ENCODE data around the gene GTF3C2. TPM values are rescaled to one million over a fixed set of nuclear protein-coding genes. Genes with fewer than 3 reads are reported as not detected.

GTF3C2 gene
- total RNA-seq, 3 donors from 2014 or later: 32.6 to 63.5 (median 55.7) TPM

DNA sequence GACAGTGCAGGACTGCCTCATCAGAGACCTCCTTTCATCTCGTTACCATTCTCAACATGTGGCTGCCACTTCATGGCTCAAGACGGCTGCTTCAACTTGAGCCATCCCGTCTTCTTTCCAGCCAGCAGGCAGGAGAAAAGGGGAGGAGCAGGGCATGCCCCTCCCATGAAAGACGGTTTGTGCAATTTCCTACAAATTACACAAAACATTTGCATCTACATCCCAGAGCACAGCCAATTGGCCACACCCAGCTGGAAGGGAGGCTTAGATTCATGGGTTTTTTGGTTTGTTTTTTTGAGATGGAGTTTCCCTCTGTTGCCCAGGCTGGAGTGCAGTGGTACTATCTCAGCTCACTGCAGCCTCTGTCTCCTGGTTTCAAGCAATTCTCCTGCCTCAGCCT lies 60.1 kb downstream of the GTF3C2 start:
- intact Hi-C loops (cut with DNase I; ENCODE audit: low total_unique reads): no loop called here
- TF ChIP-seq POLR2A (IDR thresholded peaks at IDR 0.05) (no peak), POLR2AphosphoS5 (IDR thresholded peaks at IDR 0.05) (no peak)
- TF ChIP-seq, protein P1, sequence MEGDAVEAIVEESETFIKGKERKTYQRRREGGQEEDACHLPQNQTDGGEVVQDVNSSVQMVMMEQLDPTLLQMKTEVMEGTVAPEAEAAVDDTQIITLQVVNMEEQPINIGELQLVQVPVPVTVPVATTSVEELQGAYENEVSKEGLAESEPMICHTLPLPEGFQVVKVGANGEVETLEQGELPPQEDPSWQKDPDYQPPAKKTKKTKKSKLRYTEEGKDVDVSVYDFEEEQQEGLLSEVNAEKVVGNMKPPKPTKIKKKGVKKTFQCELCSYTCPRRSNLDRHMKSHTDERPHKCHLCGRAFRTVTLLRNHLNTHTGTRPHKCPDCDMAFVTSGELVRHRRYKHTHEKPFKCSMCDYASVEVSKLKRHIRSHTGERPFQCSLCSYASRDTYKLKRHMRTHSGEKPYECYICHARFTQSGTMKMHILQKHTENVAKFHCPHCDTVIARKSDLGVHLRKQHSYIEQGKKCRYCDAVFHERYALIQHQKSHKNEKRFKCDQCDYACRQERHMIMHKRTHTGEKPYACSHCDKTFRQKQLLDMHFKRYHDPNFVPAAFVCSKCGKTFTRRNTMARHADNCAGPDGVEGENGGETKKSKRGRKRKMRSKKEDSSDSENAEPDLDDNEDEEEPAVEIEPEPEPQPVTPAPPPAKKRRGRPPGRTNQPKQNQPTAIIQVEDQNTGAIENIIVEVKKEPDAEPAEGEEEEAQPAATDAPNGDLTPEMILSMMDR (IDR thresholded peaks at IDR 0.05): no peak
- DNase-seq (ENCODE audit: low spot score in 2 of 2): no peak
- Histone ChIP-seq H3K9me3 (no peaks in the 10 kb centered on the region), H3K4me3 (no peak overlapping the region), H3K27ac (no peak overlapping the region), H3K27me3 (no peaks in the 10 kb centered on the region), H3K4me1 (no peaks in the 10 kb centered on the region), H3K36me3 (no peaks in the 10 kb centered on the region)

- no peaks in the 10 kb centered on the region for H3K4me1 ChIP-seq
- no peaks in the 10 kb centered on the region for H3K9me3 ChIP-seq
- H3K4me3 ChIP-seq: no peak overlapping the region
- no peak for DNase-seq (ENCODE audit: low spot score in 2 of 2)
- intact Hi-C loops (cut with DNase I; ENCODE audit: low total_unique reads): no loop called here
- H3K36me3 ChIP-seq: no peaks in the 10 kb centered on the region
- H3K27me3 ChIP-seq: no peaks in the 10 kb centered on the region
- no peak overlapping the region for H3K27ac ChIP-seq
- TF ChIP-seq POLR2A (IDR thresholded peaks at IDR 0.05): no peak
- TF ChIP-seq, protein P1 (IDR thresholded peaks at IDR 0.05): no peak
- TF ChIP-seq POLR2AphosphoS5 (IDR thresholded peaks at IDR 0.05): no peak
Observed at GRCh38 chr2:27294928-27295327, 61.6 kb downstream of the GTF3C2 start.

- H3K9me3 ChIP-seq: no peaks in the 10 kb centered on the region
- H3K27ac ChIP-seq: no peak overlapping the region
- intact Hi-C loops (cut with DNase I; ENCODE audit: low total_unique reads): no loop called here
- TF ChIP-seq, protein P1 (IDR thresholded peaks at IDR 0.05): no peak
- TF ChIP-seq POLR2AphosphoS5 (IDR thresholded peaks at IDR 0.05) (no peak), POLR2A (IDR thresholded peaks at IDR 0.05) (no peak)
- H3K36me3 ChIP-seq: no peaks in the 10 kb centered on the region
- no peaks in the 10 kb centered on the region for H3K27me3 ChIP-seq
- H3K4me1 ChIP-seq: no peaks in the 10 kb centered on the region
- no peak overlapping the region for H3K4me3 ChIP-seq
- no peak for DNase-seq (ENCODE audit: low spot score in 2 of 2)
Observed at GRCh38 chr2:27291865-27292264, 64.7 kb downstream of the GTF3C2 start.

DNA sequence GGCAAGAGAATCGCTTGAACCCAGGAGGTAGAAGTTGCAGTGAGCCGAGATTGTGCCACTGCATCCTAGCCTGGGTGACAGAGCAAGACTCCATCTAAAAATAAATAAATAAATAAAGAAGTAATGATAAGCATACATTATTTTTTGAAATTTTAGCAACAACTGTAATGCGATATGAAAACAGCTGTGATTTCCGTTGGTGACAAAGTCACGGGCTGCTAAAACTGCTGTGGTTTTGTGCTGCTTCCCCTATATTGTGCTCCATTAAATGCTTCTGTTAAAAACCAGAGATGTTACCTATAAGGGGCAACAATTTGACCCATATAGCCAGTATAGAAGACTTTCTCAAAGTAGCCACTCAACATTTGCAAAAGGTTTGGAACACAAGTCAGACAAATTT lies 66.0 kb downstream of the GTF3C2 start:
- Histone ChIP-seq H3K27me3 (no peaks in the 10 kb centered on the region), H3K27ac (no peak overlapping the region), H3K4me1 (no peaks in the 10 kb centered on the region), H3K36me3 (no peaks in the 10 kb centered on the region), H3K4me3 (no peak overlapping the region), H3K9me3 (no peaks in the 10 kb centered on the region)
- DNase-seq (ENCODE audit: low spot score in 2 of 2): no peak
- no peak for TF ChIP-seq POLR2AphosphoS5 (IDR thresholded peaks at IDR 0.05)
- no peak for TF ChIP-seq POLR2A (IDR thresholded peaks at IDR 0.05)
- TF ChIP-seq, protein P1 (IDR thresholded peaks at IDR 0.05): no peak
- intact Hi-C loops (cut with DNase I; ENCODE audit: low total_unique reads): no loop called here

GRCh38 chr2:27288610-27289009 lies 68.0 kb downstream of the GTF3C2 start:
- H3K27ac ChIP-seq: no peak overlapping the region
- DNase-seq (ENCODE audit: low spot score in 2 of 2): no peak

More at GRCh38 chr2:27288610-27289009, 68.0 kb downstream of the GTF3C2 start:
- Histone ChIP-seq H3K4me3 (no peak overlapping the region), H3K4me1 (no peaks in the 10 kb centered on the region), H3K9me3 (no peaks in the 10 kb centered on the region), H3K27me3 (no peaks in the 10 kb centered on the region), H3K36me3 (no peaks in the 10 kb centered on the region)
- intact Hi-C loops (cut with DNase I; ENCODE audit: low total_unique reads): no loop called here
- TF ChIP-seq POLR2A (IDR thresholded peaks at IDR 0.05) (no peak), POLR2AphosphoS5 (IDR thresholded peaks at IDR 0.05) (no peak)
- TF ChIP-seq, protein P1 (IDR thresholded peaks at IDR 0.05): no peak

Data from breast epithelium (tissue), 4 donors.